Neural cell (in vitro differentiated cells): ENCODE results near the gene CAPN2. TPM values are rescaled to one million over a fixed set of nuclear protein-coding genes. Genes with fewer than 3 reads are reported as not detected.

Source experiments
- H2AFZ ChIP-seq: fragments of 200-600, 300-800 bp; sonication (generic), shearing (Covaris generic); 2 replicates; pipeline ENCODE4 v1.6.0; 2014; ENCODE audit warnings: low read depth, mild to moderate bottlenecking, antibody characterized with exemption, low read length, moderate library complexity
- H3F3A ChIP-seq: fragments of 200-600 bp; shearing (Covaris generic); 2 replicates; pipeline ENCODE4 v1.6.1; 2016; ENCODE audit warnings: mild to moderate bottlenecking, moderate library complexity, mixed read lengths, antibody characterized with exemption, low read length; ENCODE audit not compliant: insufficient read depth, poor library complexity, severe bottlenecking
- H3K27ac ChIP-seq: fragments of 200-600, 300-800 bp; sonication (generic), shearing (Covaris generic); 2 replicates; pipeline ENCODE4 v1.5.1; 2014; ENCODE audit warnings: mild to moderate bottlenecking, low read length, moderate library complexity
- H3K27me3 ChIP-seq: fragments of 300-800, 200-600 bp; sonication (generic), shearing (Covaris generic); 2 replicates; pipeline ENCODE4 v1.6.0; 2014; ENCODE audit warnings: mild to moderate bottlenecking, low read depth, low read length, moderate library complexity; ENCODE audit not compliant: insufficient read depth
- H3K36me3 ChIP-seq: fragments of 300-800, 200-600 bp; sonication (generic), shearing (Covaris generic); 2 replicates; pipeline ENCODE4 v1.5.1; 2014; ENCODE audit warnings: mild to moderate bottlenecking, antibody characterized with exemption, low read length, moderate library complexity; ENCODE audit not compliant: insufficient read depth
- H3K4me2 ChIP-seq: fragments of 300-800, 200-600 bp; sonication (generic), shearing (Covaris generic); 2 replicates; pipeline ENCODE4 v1.6.0; 2014; ENCODE audit warnings: mild to moderate bottlenecking, low read length
- H3K4me3 ChIP-seq: fragments of 300-800, 200-600 bp; sonication (generic), shearing (Covaris generic); 2 replicates; pipeline ENCODE4 v1.5.1; 2014; ENCODE audit warnings: mild to moderate bottlenecking, low read length, moderate library complexity
- H3K79me2 ChIP-seq: fragments of 200-600 bp; shearing (Covaris generic); replicated peaks from 2 replicates; pipeline ENCODE4 v1.6.0; 2014; ENCODE audit warnings: mild to moderate bottlenecking, low read length, moderate library complexity; ENCODE audit not compliant: insufficient read depth
- H3K9ac ChIP-seq: fragments of 300-800, 200-600 bp; sonication (generic), shearing (Covaris generic); 2 replicates; pipeline ENCODE4 v1.6.1; 2016; ENCODE audit warnings: mild to moderate bottlenecking, low read length, mixed read lengths
- H3K9me2 ChIP-seq: fragments of 200-600 bp; shearing (Covaris generic); 2 replicates; pipeline ENCODE4 v1.6.1; 2016; ENCODE audit warnings: mild to moderate bottlenecking, low read length, mixed read lengths; ENCODE audit not compliant: insufficient read depth
- H3K9me3 ChIP-seq: fragments of 200-600, 300-800 bp; sonication (generic), shearing (Covaris generic); 2 replicates; pipeline ENCODE4 v1.6.1; 2016; ENCODE audit warnings: mild to moderate bottlenecking, mixed run types, low read length, moderate library complexity, mixed read lengths
- H4K20me1 ChIP-seq: fragments of 200-600 bp; shearing (Covaris generic); 2 replicates; pipeline ENCODE4 v1.6.1; 2016; ENCODE audit warnings: mild to moderate bottlenecking, mixed run types; ENCODE audit not compliant: insufficient read depth
- CTCF ChIP-seq: fragments of 450-650 bp; IDR thresholded peaks from 2 replicates; pipeline ENCODE4 v1.5.1; 2014; ENCODE audit warnings: antibody characterized with exemption, mild to moderate bottlenecking, moderate library complexity; ENCODE audit not compliant: poor library complexity, severe bottlenecking
- EP300 ChIP-seq: fragments of 450-650 bp; conservative IDR thresholded peaks from 2 replicates; pipeline ENCODE4 v1.6.1; 2014; ENCODE audit warnings: antibody characterized with exemption, mild to moderate bottlenecking, moderate library complexity; ENCODE audit not compliant: poor library complexity, severe bottlenecking
- EZH2 ChIP-seq: fragments of 200-600, 300-800 bp; shearing (Covaris generic), sonication (generic); IDR thresholded peaks from 2 replicates; pipeline ENCODE4 v1.6.1; 2014; ENCODE audit warnings: antibody characterized with exemption, low read length, borderline replicate concordance, mild to moderate bottlenecking; ENCODE audit not compliant: insufficient read depth, poor library complexity, severe bottlenecking
- MXI1 ChIP-seq: fragments of 450-650 bp; conservative IDR thresholded peaks from 2 replicates; pipeline ENCODE4 v1.6.1; 2014; ENCODE audit warnings: antibody characterized with exemption, mild to moderate bottlenecking; ENCODE audit not compliant: poor library complexity, severe bottlenecking
- POLR2AphosphoS5 ChIP-seq: IDR thresholded peaks from 2 replicates; pipeline ENCODE4 v1.6.1; 2012
- RAD21 ChIP-seq: fragments of 450-650 bp; conservative IDR thresholded peaks from 2 replicates; pipeline ENCODE4 v1.6.1; 2014; ENCODE audit warnings: antibody characterized with exemption, mild to moderate bottlenecking, moderate library complexity
- REST ChIP-seq: IDR thresholded peaks from 2 replicates; pipeline ENCODE4 v1.6.1; 2012; ENCODE audit warnings: borderline replicate concordance
- SMC3 ChIP-seq: fragments of 450-650 bp; conservative IDR thresholded peaks from 2 replicates; pipeline ENCODE4 v1.6.1; 2014; ENCODE audit warnings: antibody characterized with exemption, mild to moderate bottlenecking, moderate library complexity; ENCODE audit not compliant: poor library complexity
- TAF1 ChIP-seq: IDR thresholded peaks from 2 replicates; pipeline ENCODE4 v1.6.1; 2012; ENCODE audit warnings: low read depth
- polyA plus RNA-seq: library from polyadenylated mRNA; depleted of rRNA; stranded (reverse); fragments of >200 nt; gene quantifications from 2 replicates; pipeline ENCODE4 v1.2.3, GENCODE V29; 2014

Gene CAPN2
- polyA plus RNA-seq, 1 donor from 2014 or later, result 58.8 TPM

GRCh38 chr1:223715604-223716172 lies 3.3 kb downstream of the CAPN2 start:
- Histone ChIP-seq H3F3A (no peaks in the 10 kb centered on the region), H3K4me3 (no peak overlapping the region), H3K9ac (no peak overlapping the region), H3K36me3 (no peaks in the 10 kb centered on the region), H3K27ac (no peak overlapping the region), H4K20me1 (no peaks in the 10 kb centered on the region), H3K27me3 (no peaks in the 10 kb centered on the region), H3K4me2 (no peak overlapping the region), H3K9me2 (no peaks in the 10 kb centered on the region), H3K79me2 (peaks cover 9% of the 10 kb centered on the region), H2AFZ (no peak overlapping the region), H3K9me3 (no peaks in the 10 kb centered on the region)
- no peak for TF ChIP-seq POLR2AphosphoS5
- no peak for TF ChIP-seq REST
- TF ChIP-seq EZH2, result no peak
- TF ChIP-seq EP300, result no peak
- TF ChIP-seq TAF1, result no peak
- TF ChIP-seq SMC3, result no peak
- no peak for TF ChIP-seq CTCF

GRCh38 chr1:223716302-223716862 lies 4.0 kb downstream of the CAPN2 start:
- Histone ChIP-seq H2AFZ (no peak overlapping the region), H3K36me3 (no peaks in the 10 kb centered on the region), H3F3A (no peaks in the 10 kb centered on the region), H3K9me2 (no peaks in the 10 kb centered on the region), H3K9me3 (no peaks in the 10 kb centered on the region), H3K27ac (no peak overlapping the region), H3K9ac (no peak overlapping the region), H4K20me1 (no peaks in the 10 kb centered on the region), H3K27me3 (no peaks in the 10 kb centered on the region), H3K79me2 (peaks cover 9% of the 10 kb centered on the region), H3K4me2 (no peak overlapping the region), H3K4me3 (no peak overlapping the region)
- TF ChIP-seq SMC3, result no peak
- no peak for TF ChIP-seq EZH2
- TF ChIP-seq TAF1, result no peak
- TF ChIP-seq REST, result no peak
- TF ChIP-seq RAD21, result no peak
- no peak for TF ChIP-seq MXI1
- TF ChIP-seq EP300, result no peak
- no peak for TF ChIP-seq POLR2AphosphoS5
- no peak for TF ChIP-seq CTCF
